Effector memory CD8-positive, alpha-beta T cell (primary cell): Measurements from ENCODE around the gene MAP3K7.

Experiments used
- ATAC-seq: fragments of 150-1000 bp; cut with Tn5 transposase; replicated peaks from 2 replicates; pipeline ENCODE4 v1.10.0; 2021; ENCODE audit warnings: mild to moderate bottlenecking, moderate library complexity
- DNase-seq, 3 experiments: peaks; one replicate each; pipeline ENCODE4 v3.0.0; 2021
- H3K27ac Mint-ChIP-seq, 2 donors: one replicate each; pipeline ENCODE4 v1.8.0; 2022; ENCODE audit warnings: mild to moderate bottlenecking in 2 of 2, mixed read lengths in 2 of 2, moderate library complexity in 2 of 2
- H3K27me3 Mint-ChIP-seq, 2 donors: one replicate each; pipeline ENCODE4 v1.8.0; 2022; ENCODE audit warnings: mixed read lengths in 2 of 2
- H3K36me3 Mint-ChIP-seq: one replicate; pipeline ENCODE4 v1.8.0; 2022; ENCODE audit warnings: mild to moderate bottlenecking, moderate library complexity, mixed read lengths; ENCODE audit not compliant: insufficient read depth
- H3K4me1 Mint-ChIP-seq, 2 donors: one replicate each; pipeline ENCODE4 v1.8.0; 2022; ENCODE audit warnings: low read depth in 2 of 2, mixed read lengths in 2 of 2
- H3K4me3 Mint-ChIP-seq, 2 donors: one replicate each; pipeline ENCODE4 v1.8.0; 2022; ENCODE audit warnings: mild to moderate bottlenecking in 2 of 2, mixed read lengths in 2 of 2, moderate library complexity in 2 of 2
- H3K9me3 Mint-ChIP-seq, 2 donors: one replicate each; pipeline ENCODE4 v1.8.0; 2022; ENCODE audit warnings: mixed read lengths in 2 of 2

The MAP3K7 gene

DNA sequence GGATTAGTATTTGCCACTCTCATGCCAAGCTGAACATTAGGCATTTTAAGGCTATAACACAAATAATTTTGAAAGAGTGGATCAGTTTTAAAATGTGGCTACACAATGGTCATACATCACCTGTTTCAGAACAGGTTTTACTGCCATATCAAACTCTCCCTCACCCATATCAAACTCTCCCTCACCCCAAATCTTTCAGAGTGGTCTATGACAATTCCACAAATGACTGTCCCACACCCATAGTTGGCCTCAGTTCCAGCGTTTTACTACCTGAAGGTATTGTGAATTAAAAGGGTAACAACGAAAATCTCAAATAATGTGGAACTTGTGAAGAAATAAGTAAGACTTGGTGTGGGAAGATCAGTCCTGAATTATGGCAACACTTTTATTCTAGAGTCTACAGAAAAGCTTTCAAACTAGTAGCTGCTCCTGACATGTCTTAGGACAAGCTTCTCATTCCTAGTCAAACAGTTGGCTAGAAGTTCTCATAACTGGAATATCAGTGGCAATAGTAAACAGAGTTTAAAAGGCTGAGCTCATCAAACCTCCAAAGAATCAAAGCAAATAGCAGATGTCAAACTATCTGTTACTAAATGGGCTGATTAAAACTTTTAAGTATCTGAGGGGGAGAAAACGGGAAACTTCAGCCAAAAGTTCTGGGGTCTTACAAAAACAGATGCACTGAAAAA, 52.4 kb downstream of the MAP3K7 start:
- no peak for ATAC-seq

DNA sequence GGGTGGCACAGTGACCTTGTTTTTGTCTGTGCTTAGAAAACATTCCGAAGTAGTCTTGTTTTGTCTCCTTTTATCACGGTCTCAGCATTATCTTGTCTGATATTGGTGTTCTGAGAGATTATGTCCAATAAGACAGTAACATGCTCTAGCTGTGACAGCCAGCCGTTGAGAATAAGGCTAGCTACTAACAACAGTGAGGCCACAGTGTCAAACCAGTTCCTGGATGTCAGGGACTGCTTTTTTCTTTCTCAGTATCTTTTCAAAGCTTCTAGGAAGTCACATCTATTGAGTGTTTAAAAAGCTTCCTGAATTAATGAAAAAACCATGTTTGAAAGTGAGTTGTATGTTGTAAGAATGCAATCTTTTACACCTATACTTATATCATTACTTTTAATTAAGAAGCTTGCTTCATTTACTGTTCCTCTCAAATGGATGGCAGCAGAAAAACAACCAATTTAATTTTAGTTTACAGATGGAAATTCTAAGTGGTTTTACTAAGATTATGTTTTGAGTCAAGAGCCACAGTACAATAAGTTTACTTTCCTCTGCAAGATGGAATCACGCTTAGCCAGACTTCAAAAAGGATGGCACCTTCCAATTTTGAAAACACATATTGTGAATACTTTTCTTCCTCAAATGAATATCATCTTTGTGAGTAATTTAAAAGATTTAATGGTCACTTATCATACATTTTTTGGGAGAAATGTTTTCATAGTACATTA, 53.1 kb downstream of the MAP3K7 start:
- ATAC-seq (no peak), DNase-seq (no peak)
- Mint-ChIP-seq H3K4me3 (no peak overlapping the region), H3K36me3 (peaks cover 20% of the 10 kb centered on the region), H3K27me3 (no peaks in the 10 kb centered on the region), H3K4me1 (peaks cover 0 to 4% of the 10 kb centered on the region in 2 donors), H3K27ac (peak overlapping the region; percentile 38 to 72), H3K9me3 (no peaks in the 10 kb centered on the region)

More for the DNA sequence above, 52.4 kb downstream of the MAP3K7 start:
- no peaks in the 10 kb centered on the region for H3K27me3 Mint-ChIP-seq
- no peak for DNase-seq
- no peak overlapping the region for H3K4me3 Mint-ChIP-seq
- H3K36me3 Mint-ChIP-seq = peaks cover 20% of the 10 kb centered on the region
- H3K27ac Mint-ChIP-seq = peak overlapping the region in 1 of 2 donors; percentile 27
- H3K9me3 Mint-ChIP-seq = no peaks in the 10 kb centered on the region
- peaks cover 0 to 4% of the 10 kb centered on the region in 2 donors for H3K4me1 Mint-ChIP-seq

DNA sequence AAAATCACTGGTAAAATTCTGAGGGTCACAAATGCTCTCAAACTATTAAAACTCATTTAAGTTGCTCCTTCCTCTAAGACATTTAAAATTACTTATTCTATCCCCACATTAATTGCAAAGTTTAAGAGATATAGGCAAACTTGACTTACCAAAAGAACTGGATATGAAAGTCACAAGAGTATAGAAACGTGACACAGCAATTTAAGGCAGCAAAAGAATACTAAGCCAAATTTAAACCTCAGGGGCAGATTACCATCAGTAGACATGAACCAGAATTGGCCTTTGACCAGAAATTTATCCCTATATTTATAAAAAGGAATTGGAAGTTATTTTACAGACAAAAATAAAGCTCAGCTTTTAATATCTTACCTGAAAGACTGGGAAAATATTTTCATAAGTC, 56.0 kb downstream of the MAP3K7 start:
- DNase-seq (no peak), ATAC-seq (no peak)
- H3K27me3 Mint-ChIP-seq = no peaks in the 10 kb centered on the region
- peak overlapping the region in 1 of 2 donors; percentile 69 for H3K27ac Mint-ChIP-seq
- H3K9me3 Mint-ChIP-seq = no peaks in the 10 kb centered on the region
- H3K4me1 Mint-ChIP-seq = peaks cover 0 to 4% of the 10 kb centered on the region in 2 donors
- no peak overlapping the region for H3K4me3 Mint-ChIP-seq
- peaks cover 20% of the 10 kb centered on the region for H3K36me3 Mint-ChIP-seq

DNA sequence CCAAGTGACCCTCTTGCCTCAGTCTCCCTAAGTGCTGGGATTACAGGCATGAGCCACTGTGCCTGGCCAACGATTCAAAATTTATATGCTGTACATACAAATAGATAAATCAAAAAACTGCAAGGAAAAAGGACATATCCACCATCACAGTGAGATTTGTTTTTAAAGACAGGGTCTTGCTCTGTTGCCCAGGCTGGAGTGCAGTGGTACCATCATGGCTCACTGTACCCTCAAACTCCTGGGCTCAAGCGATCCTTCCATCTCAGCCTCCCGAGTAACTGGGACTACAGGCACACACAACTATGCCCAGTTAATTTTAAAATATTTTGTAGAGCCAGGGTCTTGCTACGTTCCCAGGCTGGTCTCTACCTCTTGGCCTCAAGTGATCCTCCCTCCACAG, 61.5 kb downstream of the MAP3K7 start:
- Mint-ChIP-seq H3K9me3 (no peaks in the 10 kb centered on the region), H3K36me3 (peaks cover 28% of the 10 kb centered on the region), H3K4me3 (no peak overlapping the region), H3K27ac (peak overlapping the region; percentile 26 to 46), H3K27me3 (no peaks in the 10 kb centered on the region), H3K4me1 (peaks cover 0 to 1% of the 10 kb centered on the region in 2 donors)
- ATAC-seq (no peak), DNase-seq (no peak)

DNA sequence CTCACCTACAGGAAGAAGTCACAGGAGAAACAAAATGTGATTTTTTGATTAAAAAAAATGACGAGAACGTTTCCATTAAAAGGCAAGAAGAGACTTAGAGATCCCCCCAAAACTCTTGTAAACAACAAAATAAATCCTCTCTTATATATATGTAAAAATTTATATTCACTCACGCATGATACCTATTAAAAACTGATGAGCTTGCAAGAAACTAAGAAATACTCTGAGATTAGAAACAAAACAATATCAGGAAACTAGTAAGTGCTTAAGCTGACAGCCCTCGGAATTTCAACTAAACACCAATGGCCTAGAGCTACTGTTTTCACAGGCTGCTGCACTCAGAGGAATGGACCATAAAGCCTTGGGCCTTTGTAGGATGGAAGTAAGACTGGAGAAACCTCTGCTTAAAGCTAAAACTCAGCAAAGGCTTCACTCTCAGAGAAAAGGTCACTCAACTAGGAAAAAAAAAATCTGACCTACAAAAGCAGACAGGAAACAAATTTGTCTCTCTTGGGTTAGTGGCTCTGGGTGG, 63.0 kb downstream of the MAP3K7 start:
- peaks cover 0 to 1% of the 10 kb centered on the region in 2 donors for H3K4me1 Mint-ChIP-seq
- H3K9me3 Mint-ChIP-seq = no peaks in the 10 kb centered on the region
- peak overlapping the region in 1 of 2 donors; percentile 35 for H3K27ac Mint-ChIP-seq
- no peak overlapping the region for H3K4me3 Mint-ChIP-seq
- peaks cover 29% of the 10 kb centered on the region for H3K36me3 Mint-ChIP-seq
- no peaks in the 10 kb centered on the region for H3K27me3 Mint-ChIP-seq
- ATAC-seq (no peak), DNase-seq (no peak)

DNA sequence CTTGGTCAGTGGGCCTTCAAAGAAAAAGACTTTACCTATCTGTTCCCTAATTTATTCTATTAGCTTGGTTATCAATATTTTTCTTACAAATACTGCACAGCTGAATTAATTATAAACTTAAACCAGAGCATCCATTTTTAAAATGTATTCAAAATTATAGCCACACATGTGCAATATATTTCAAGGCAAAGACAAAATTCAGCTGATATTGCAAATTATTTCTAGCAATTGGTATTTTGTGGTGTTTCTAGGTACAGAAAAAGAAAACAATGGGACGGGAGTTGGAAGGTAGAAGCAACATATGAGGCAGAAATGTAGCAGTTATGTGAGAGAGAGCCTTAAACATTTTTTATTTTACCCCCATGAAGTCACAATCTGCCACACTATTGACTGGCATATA, 64.9 kb downstream of the MAP3K7 start:
- Mint-ChIP-seq H3K9me3 (no peaks in the 10 kb centered on the region), H3K4me3 (no peak overlapping the region), H3K4me1 (peaks cover 0 to 1% of the 10 kb centered on the region in 2 donors), H3K36me3 (peaks cover 35% of the 10 kb centered on the region), H3K27ac (no peak overlapping the region), H3K27me3 (no peaks in the 10 kb centered on the region)
- ATAC-seq = no peak
- DNase-seq = no peak

DNA sequence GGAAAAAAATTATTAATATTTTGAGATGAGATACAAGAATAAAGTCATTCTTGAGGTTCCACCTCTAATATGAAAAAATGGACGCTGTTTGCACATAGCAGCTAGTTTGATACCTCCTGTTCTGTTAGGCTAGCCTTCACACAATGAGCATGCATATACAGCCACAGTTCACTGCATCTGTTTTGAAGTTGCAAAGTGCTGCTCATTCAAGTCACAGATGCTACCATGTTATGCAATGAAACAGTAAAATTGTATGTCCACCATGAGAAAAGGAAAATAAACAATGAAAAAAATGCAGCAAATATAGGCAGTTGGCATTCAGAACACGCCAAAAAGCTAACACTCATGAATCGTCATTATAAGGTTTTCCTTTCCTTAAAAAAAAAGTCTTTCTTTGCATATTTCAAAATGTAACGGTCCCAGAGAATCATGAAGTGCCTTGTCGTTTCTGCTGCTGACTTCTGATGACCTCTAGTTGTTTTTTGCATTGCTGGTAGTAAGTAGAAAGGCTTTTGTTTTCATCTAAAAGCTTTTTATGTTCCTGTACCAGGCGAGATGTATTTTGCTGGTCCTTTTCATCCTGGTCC, 70.7 kb downstream of the MAP3K7 start:
- no peaks in the 10 kb centered on the region for H3K4me1 Mint-ChIP-seq
- no peaks in the 10 kb centered on the region for H3K9me3 Mint-ChIP-seq
- no peaks in the 10 kb centered on the region for H3K27me3 Mint-ChIP-seq
- ATAC-seq (no peak), DNase-seq (no peak)
- no peak overlapping the region for H3K4me3 Mint-ChIP-seq
- no peak overlapping the region for H3K27ac Mint-ChIP-seq
- H3K36me3 Mint-ChIP-seq = peaks cover 52% of the 10 kb centered on the region

DNA sequence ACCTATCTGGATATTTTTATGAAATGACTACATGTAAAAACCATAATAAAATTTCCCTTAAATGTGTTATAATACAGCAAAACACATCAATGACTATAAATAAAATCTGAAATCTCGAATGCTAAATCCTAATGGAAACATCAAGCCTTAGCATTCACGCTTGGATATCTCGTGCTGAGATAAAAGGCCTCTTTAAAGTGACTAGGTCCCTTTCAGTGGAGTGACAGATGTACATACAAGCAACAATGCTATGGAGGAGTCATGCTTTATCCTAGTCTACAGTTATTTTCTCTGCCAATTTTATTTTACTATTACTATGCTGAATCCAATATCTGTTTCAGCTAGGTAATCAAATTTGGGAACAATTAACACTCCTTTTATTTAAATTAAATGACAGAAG, 72.4 kb downstream of the MAP3K7 start:
- peaks cover 47% of the 10 kb centered on the region for H3K36me3 Mint-ChIP-seq

DNA sequence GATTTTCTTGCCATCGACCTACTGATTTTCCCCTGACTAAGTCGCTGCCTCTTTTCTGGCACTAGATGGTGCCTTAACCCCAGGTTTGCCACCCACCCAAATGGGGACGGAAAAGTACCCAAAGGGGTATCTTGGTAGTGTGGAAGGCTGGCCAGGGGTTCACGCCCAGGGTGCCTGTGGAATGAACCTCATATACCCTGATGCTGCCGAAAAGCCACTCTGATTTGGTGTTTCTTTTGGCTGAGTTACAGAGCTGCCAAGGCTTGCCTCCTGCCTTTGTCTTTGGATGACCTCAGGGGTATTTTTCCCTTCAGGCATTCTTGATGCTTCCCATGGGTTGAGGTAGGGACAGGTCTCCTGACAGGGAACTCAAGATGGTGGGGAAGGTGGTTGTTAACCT, 78.1 kb downstream of the MAP3K7 start:
- no peak overlapping the region for H3K4me3 Mint-ChIP-seq
- no peak for DNase-seq
- no peak for ATAC-seq
- peaks cover 5% of the 10 kb centered on the region for H3K36me3 Mint-ChIP-seq
- H3K4me1 Mint-ChIP-seq = no peaks in the 10 kb centered on the region
- no peak overlapping the region for H3K27ac Mint-ChIP-seq
- no peaks in the 10 kb centered on the region for H3K27me3 Mint-ChIP-seq
- H3K9me3 Mint-ChIP-seq = peaks cover 2 to 18% of the 10 kb centered on the region in 2 donors

More for the DNA sequence above, 72.4 kb downstream of the MAP3K7 start:
- no peak for DNase-seq
- Mint-ChIP-seq H3K4me1 (no peaks in the 10 kb centered on the region), H3K27ac (no peak overlapping the region), H3K4me3 (no peak overlapping the region), H3K9me3 (peaks cover 0 to under 1% of the 10 kb centered on the region in 2 donors), H3K27me3 (no peaks in the 10 kb centered on the region)
- ATAC-seq = no peak

DNA sequence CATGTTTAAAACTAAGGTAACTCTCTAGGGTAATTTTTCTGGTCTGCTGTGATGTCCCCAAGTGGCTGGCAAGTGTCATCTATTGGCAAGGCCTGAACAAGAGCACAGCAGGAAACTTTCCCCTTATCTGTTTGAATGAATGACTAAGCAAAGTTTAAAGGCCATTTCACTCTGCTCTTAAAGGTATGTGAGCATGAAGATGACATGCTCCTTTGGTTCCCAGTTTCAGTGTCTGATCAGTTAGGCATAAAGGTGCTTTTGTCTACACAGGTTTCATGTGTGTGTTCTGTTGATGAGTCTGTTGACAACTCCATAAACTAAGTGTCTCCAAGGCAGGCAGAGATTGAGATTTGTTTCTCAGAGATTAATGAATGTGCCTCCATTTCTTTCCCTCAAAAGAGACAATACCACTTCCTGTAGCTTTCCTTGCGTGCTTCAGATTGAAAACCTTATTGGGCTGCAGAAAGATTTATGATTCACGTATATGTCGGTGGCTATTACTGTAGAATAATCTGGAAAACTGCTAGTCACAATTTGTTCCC, 83.9 kb downstream of the MAP3K7 start:
- ATAC-seq (no peak), DNase-seq (no peak)
- Mint-ChIP-seq H3K36me3 (no peaks in the 10 kb centered on the region), H3K4me3 (no peak overlapping the region), H3K4me1 (no peaks in the 10 kb centered on the region), H3K27ac (no peak overlapping the region), H3K9me3 (peaks cover 0 to 2% of the 10 kb centered on the region in 2 donors), H3K27me3 (no peaks in the 10 kb centered on the region)

DNA sequence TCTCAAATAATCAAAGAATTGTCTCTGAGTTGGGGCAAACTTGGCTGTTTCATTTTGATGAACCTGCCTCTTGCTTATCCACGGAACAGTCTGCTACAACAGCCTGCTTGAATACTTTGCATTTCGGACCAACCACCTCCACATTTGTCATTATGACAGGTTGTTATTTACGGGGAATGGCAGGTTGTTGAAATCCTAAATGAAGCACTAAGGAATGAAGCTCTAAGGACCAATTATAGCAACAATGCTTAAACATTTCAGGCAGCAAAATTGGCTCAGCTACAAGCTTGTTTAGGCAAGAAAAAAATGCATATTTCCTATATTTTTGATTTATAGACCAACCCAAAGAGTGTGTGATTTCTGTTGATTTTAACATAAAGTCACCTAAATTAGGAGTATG, 84.5 kb downstream of the MAP3K7 start:
- no peaks in the 10 kb centered on the region for H3K9me3 Mint-ChIP-seq
- H3K4me3 Mint-ChIP-seq = no peak overlapping the region
- no peaks in the 10 kb centered on the region for H3K4me1 Mint-ChIP-seq
- H3K27me3 Mint-ChIP-seq = no peaks in the 10 kb centered on the region
- no peaks in the 10 kb centered on the region for H3K36me3 Mint-ChIP-seq
- DNase-seq (no peak), ATAC-seq (no peak)
- no peak overlapping the region for H3K27ac Mint-ChIP-seq

DNA sequence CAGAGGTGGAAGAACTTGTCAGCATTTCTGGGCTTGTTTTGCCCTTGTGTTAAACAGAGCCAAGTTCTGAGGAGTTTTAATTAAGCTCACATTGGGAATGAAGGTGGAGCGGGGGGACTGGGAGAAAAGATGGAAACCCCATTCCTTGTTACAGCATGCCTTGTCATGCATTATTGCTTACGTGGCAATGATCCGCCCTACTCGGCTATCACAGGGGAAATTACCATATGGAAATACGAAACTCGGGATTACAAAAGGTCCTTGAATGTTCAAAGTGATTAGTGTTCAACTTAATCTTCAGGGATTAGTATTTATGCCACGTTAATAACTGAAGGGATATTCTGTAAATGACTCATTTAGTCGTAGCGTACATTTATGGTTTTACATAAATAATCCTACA, 86.4 kb downstream of the MAP3K7 start:
- ATAC-seq = no peak
- no peak overlapping the region for H3K27ac Mint-ChIP-seq
- H3K36me3 Mint-ChIP-seq = no peaks in the 10 kb centered on the region
- peaks cover 7 to 16% of the 10 kb centered on the region in 2 donors for H3K27me3 Mint-ChIP-seq
- H3K4me1 Mint-ChIP-seq = no peaks in the 10 kb centered on the region
- H3K9me3 Mint-ChIP-seq = no peaks in the 10 kb centered on the region
- no peak for DNase-seq
- no peak overlapping the region for H3K4me3 Mint-ChIP-seq

DNA sequence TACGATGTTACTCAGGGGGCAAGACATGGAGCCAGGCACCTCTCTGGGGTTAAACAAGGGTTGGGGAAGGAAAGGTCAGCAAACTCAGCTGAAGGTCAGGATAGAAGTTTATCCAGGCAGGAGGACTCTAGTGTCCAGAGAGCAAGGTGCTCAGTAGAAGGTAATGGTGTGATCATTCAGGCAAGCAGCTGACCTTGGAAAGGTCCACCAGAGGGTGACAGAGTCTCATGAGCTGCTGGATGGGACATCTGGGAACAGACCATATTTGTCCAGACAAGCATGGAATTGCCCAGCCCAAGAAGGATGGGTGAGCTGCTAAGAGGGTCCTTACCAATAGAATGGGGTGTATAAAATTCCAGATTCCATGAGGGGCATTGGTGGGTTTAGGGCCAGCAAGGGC, 89.5 kb downstream of the MAP3K7 start:
- Mint-ChIP-seq H3K9me3 (no peaks in the 10 kb centered on the region), H3K36me3 (no peaks in the 10 kb centered on the region), H3K4me1 (no peaks in the 10 kb centered on the region), H3K4me3 (no peak overlapping the region), H3K27ac (peak overlapping the region in 1 of 2 donors; percentile 58), H3K27me3 (peaks cover 37 to 47% of the 10 kb centered on the region in 2 donors)
- ATAC-seq (no peak), DNase-seq (no peak)
